ENCODE data around the gene SVOPL. TPM values are rescaled to one million over a fixed set of nuclear protein-coding genes. Genes with fewer than 3 reads are reported as not detected.

The SVOPL gene
- total RNA-seq, 4 donors from 2014 or later, result 0.19 to 1.9 (median 0.86) TPM; not detected in 1

DNA sequence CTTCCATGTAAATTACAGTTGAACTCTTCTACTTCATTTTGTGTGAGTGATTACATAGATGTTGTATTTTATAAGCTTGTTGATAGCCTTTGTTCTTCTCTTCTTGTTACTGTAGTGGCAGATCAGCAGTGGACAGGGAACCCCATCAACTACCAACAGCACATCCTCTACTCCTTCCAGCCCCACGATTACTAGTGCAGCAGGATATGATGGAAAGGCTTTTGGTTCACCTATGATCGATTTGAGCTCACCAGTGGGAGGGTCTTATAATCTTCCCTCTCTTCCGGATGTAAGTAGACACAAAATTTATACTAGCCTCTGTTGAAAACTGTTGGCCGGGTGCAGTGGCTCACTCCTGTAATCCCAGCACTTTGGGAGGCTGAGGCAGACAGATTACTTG is 130.4 kb downstream of the SVOPL start:
- TF ChIP-seq EP300 (IDR thresholded peaks at IDR 0.05), result no peak
- TF ChIP-seq, protein P1, sequence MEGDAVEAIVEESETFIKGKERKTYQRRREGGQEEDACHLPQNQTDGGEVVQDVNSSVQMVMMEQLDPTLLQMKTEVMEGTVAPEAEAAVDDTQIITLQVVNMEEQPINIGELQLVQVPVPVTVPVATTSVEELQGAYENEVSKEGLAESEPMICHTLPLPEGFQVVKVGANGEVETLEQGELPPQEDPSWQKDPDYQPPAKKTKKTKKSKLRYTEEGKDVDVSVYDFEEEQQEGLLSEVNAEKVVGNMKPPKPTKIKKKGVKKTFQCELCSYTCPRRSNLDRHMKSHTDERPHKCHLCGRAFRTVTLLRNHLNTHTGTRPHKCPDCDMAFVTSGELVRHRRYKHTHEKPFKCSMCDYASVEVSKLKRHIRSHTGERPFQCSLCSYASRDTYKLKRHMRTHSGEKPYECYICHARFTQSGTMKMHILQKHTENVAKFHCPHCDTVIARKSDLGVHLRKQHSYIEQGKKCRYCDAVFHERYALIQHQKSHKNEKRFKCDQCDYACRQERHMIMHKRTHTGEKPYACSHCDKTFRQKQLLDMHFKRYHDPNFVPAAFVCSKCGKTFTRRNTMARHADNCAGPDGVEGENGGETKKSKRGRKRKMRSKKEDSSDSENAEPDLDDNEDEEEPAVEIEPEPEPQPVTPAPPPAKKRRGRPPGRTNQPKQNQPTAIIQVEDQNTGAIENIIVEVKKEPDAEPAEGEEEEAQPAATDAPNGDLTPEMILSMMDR (IDR thresholded peaks at IDR 0.05), result no peak
- 87% methylated on average over 4 of the region's 4 CpGs for whole genome bisulfite sequencing
- H3K36me3 ChIP-seq, result peaks cover 92% of the 10 kb centered on the region

DNA sequence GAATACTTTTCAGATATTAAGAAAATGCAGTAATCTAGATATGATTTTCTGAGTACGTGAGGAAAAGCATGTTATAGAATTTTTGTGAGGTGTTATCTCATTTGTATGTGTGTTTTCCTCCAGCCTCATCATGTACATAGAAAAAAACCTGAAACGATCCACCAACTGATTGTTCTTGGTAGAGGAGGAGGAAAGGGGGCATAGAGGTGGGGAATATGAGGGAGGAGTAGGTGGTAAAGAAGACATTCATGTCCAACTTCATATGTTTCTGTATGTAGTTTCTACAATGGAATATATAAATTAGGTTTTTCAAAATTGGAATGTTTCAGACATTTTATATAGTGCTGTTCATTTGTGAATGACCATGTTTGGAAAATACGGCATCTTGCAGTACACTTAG is 131.7 kb downstream of the SVOPL start:
- Histone ChIP-seq H3K27me3 (no peaks in the 10 kb centered on the region), H3K9me3 (peaks cover 15% of the 10 kb centered on the region), H3K4me1 (no peaks in the 10 kb centered on the region), H3K36me3 (peaks cover 96% of the 10 kb centered on the region), H3K4me3 (no peak overlapping the region), H3K27ac (no peak overlapping the region)
- no peak for DNase-seq (ENCODE audit: low spot score in 2 of 2)
- TF ChIP-seq EP300 (IDR thresholded peaks at IDR 0.05), result no peak
- TF ChIP-seq POLR2A (IDR thresholded peaks at IDR 0.05), result no peak
- TF ChIP-seq, protein P1 (IDR thresholded peaks at IDR 0.05), result no peak
- no peak for TF ChIP-seq POLR2AphosphoS5 (IDR thresholded peaks at IDR 0.05)
- WGBS, result 97% methylated on average over 3 of the region's 3 CpGs

More for the DNA sequence above, 130.4 kb downstream of the SVOPL start:
- peaks cover 6% of the 10 kb centered on the region for H3K9me3 ChIP-seq
- H3K4me3 ChIP-seq, result no peak overlapping the region
- no peak overlapping the region for H3K27ac ChIP-seq
- H3K4me1 ChIP-seq, result no peaks in the 10 kb centered on the region
- no peaks in the 10 kb centered on the region for H3K27me3 ChIP-seq
- DNase-seq (ENCODE audit: low spot score in 2 of 2), result no peak

DNA sequence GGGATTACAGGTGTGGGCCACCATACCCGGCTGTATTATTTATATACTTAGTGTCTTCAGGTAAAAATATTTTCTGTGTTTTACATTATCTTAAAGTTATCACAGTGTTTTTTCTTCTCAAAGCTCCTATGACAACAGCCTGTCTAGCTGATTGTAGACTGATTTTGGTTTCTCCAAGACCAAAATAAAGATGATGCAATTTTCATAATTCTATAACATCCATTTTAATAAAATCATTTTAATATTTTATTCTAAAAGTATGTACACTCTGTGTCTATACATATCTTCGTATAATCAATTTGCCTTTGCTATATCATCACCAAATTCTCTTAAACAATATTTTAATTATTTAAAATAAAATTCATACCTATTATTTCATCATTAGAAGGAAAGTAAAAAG is 132.5 kb downstream of the SVOPL start:
- no peaks in the 10 kb centered on the region for H3K27me3 ChIP-seq
- no peak overlapping the region for H3K27ac ChIP-seq
- no peak for DNase-seq (ENCODE audit: low spot score in 2 of 2)
- peaks cover 17% of the 10 kb centered on the region for H3K9me3 ChIP-seq
- 98% methylated on average over 2 of the region's 2 CpGs for WGBS
- peaks cover 96% of the 10 kb centered on the region for H3K36me3 ChIP-seq
- no peaks in the 10 kb centered on the region for H3K4me1 ChIP-seq
- H3K4me3 ChIP-seq, result no peak overlapping the region
- no peak for TF ChIP-seq POLR2A (IDR thresholded peaks at IDR 0.05)
- TF ChIP-seq POLR2AphosphoS5 (IDR thresholded peaks at IDR 0.05), result no peak
- TF ChIP-seq, protein P1 (IDR thresholded peaks at IDR 0.05), result no peak

DNA sequence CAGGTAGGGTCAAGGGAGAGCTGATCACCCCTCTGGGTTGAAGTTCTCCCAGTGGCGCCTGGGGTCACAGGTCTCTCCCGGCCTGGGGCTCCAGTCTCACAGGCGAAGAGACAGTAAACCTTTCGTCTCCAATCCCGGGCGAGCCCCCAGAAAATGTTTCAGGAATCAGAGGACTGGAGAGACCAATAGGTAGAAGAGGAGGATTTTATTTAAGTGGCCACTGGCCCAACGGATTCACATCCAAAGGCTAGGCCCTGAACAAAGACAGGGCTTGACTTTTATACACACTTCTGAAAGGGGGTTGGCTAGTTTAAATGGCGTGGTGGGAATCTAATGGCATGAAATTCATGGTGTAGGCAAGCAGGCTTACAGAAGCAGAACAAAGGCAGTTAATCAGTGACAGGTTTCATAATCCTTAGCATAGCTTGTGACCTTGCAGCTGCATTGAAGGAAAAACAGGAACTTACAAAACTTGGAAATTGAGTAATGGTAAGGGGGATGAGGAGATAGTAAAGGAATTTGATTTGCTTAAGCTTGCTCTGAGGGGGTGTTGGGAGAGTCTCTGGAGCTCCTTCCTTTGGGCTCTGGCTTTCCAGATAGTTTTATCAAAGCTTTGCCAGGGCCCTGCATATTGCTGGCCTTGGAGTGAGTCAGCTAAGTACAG is 135.6 kb downstream of the SVOPL start:
- DNase-seq (ENCODE audit: low spot score in 2 of 2), result no peak
- peaks cover 96% of the 10 kb centered on the region for H3K36me3 ChIP-seq
- 98% methylated on average over 8 of the region's 8 CpGs for WGBS

DNA sequence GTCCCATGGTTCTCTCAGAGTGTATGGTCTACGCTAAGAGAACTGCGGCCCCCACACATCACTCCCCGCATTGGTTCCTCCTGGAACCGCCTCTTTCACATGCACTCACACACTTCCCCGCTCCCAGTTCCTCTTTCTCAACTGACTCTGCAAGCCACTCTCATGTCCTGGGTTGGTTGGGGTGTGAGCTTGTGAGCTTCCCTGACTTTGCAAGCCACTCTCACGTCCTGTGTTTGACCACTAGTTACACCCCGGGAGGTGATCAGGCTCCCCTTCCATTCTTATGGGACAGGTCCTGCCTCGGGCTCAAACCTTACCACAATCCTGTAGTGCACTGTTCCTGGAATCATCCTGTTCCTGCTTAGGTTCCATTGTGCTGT is 136.1 kb downstream of the SVOPL start:
- H3K4me1 ChIP-seq, result no peaks in the 10 kb centered on the region
- H3K9me3 ChIP-seq, result peaks cover 33% of the 10 kb centered on the region
- WGBS, result over 99% methylated on average over 8 of the region's 8 CpGs
- H3K27ac ChIP-seq, result no peak overlapping the region
- no peak overlapping the region for H3K4me3 ChIP-seq
- TF ChIP-seq EP300 (IDR thresholded peaks at IDR 0.05) (no peak), POLR2A (IDR thresholded peaks at IDR 0.05) (no peak), POLR2AphosphoS5 (IDR thresholded peaks at IDR 0.05) (no peak)
- TF ChIP-seq, protein P1 (IDR thresholded peaks at IDR 0.05), result no peak
- no peaks in the 10 kb centered on the region for H3K27me3 ChIP-seq
- DNase-seq (ENCODE audit: low spot score in 2 of 2), result no peak
- H3K36me3 ChIP-seq, result peaks cover 99% of the 10 kb centered on the region

More for the DNA sequence above, 135.6 kb downstream of the SVOPL start:
- no peaks in the 10 kb centered on the region for H3K4me1 ChIP-seq
- no peak overlapping the region for H3K27ac ChIP-seq
- H3K4me3 ChIP-seq, result no peak overlapping the region
- no peaks in the 10 kb centered on the region for H3K27me3 ChIP-seq
- no peak for TF ChIP-seq POLR2AphosphoS5 (IDR thresholded peaks at IDR 0.05)
- TF ChIP-seq, protein P1 (IDR thresholded peaks at IDR 0.05), result no peak
- no peak for TF ChIP-seq EP300 (IDR thresholded peaks at IDR 0.05)
- no peak for TF ChIP-seq POLR2A (IDR thresholded peaks at IDR 0.05)
- H3K9me3 ChIP-seq, result peaks cover 32% of the 10 kb centered on the region

All from suprapubic skin (tissue), 4 donors.